ENCODE data around the gene RAP2C.

DNA sequence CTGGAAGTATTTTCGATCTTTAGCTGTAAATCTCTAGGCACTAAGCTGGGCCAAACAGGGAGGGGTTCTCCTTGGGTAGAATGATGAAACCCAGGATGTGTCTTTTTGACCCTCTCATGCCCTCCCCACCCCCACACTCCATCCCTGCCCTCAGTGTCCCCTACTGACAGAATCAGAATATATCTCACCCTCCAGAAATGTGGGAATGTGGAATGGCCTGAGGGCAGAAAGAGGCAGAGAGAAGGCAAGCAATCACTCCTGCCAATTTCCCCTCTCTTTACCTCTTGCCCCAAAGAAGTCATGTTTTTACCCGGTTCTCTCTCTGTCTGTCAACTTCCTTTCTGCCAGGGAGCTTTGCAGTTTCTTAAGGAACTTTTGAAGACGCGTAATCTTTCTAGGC lies 34.4 kb downstream of the RAP2C start:
- TF ChIP-seq, protein P1, sequence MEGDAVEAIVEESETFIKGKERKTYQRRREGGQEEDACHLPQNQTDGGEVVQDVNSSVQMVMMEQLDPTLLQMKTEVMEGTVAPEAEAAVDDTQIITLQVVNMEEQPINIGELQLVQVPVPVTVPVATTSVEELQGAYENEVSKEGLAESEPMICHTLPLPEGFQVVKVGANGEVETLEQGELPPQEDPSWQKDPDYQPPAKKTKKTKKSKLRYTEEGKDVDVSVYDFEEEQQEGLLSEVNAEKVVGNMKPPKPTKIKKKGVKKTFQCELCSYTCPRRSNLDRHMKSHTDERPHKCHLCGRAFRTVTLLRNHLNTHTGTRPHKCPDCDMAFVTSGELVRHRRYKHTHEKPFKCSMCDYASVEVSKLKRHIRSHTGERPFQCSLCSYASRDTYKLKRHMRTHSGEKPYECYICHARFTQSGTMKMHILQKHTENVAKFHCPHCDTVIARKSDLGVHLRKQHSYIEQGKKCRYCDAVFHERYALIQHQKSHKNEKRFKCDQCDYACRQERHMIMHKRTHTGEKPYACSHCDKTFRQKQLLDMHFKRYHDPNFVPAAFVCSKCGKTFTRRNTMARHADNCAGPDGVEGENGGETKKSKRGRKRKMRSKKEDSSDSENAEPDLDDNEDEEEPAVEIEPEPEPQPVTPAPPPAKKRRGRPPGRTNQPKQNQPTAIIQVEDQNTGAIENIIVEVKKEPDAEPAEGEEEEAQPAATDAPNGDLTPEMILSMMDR (IDR thresholded peaks at IDR 0.05; ENCODE audit: low read depth, low read length, poor library complexity, severe bottlenecking) = no peak
- no peak for TF ChIP-seq EZH2phosphoT487 (IDR thresholded peaks at IDR 0.05; ENCODE audit: borderline replicate concordance, low read length)

All from DOHH2 (cell line).